Brain microvascular endothelial cell (primary cell): ENCODE measurements around the gene PACSIN2.

Source experiments
- DNase-seq: peaks from one replicate; pipeline ENCODE4 v3.0.0-alpha.2; 2020
- H3K27ac ChIP-seq: fragments of 250-450 bp; sonication (Bioruptor Pico); 2 replicates; pipeline ENCODE4 v1.5.1; 2020; ENCODE audit warnings: mild to moderate bottlenecking, moderate library complexity
- H3K27me3 ChIP-seq: fragments of 250-450 bp; sonication (Bioruptor Pico); replicated peaks from 2 replicates; pipeline ENCODE4 v1.5.1; 2020; ENCODE audit warnings: mild to moderate bottlenecking
- H3K36me3 ChIP-seq: fragments of 250-450 bp; sonication (Bioruptor Pico); replicated peaks from 2 replicates; pipeline ENCODE4 v1.5.1; 2020; ENCODE audit warnings: mild to moderate bottlenecking
- H3K4me3 ChIP-seq: 2 replicates; pipeline ENCODE4 v1.5.1; 2011; ENCODE audit warnings: low read depth, mild to moderate bottlenecking, control low read depth, low read length, moderate library complexity
- CTCF ChIP-seq: IDR thresholded peaks from 2 replicates; pipeline ENCODE4 v1.5.1; 2011; ENCODE audit warnings: low read depth, mild to moderate bottlenecking, moderate library complexity, low read length, control low read depth, inconsistent platforms; ENCODE audit errors: missing control alignments
- in situ Hi-C: cut with HindIII; loops from 2 replicates; pipeline ENCODE4 v1.10.0; 2017; ENCODE audit warnings: low sequenced_read_pairs, low pct_ligation_motif_present

PACSIN2 gene

GRCh38 chr22:43008921-43009320 lies 6.0 kb downstream of the PACSIN2 start:
- in situ Hi-C loops: no loop called here
- DNase-seq: no peak
- no peak overlapping the region for H3K4me3 ChIP-seq
- H3K27ac ChIP-seq: no peak overlapping the region
- TF ChIP-seq CTCF: no peak
- no peaks in the 10 kb centered on the region for H3K27me3 ChIP-seq
- no peaks in the 10 kb centered on the region for H3K36me3 ChIP-seq

GRCh38 chr22:43008509-43008908 lies 6.4 kb downstream of the PACSIN2 start:
- no peak for TF ChIP-seq CTCF
- no peaks in the 10 kb centered on the region for H3K27me3 ChIP-seq
- in situ Hi-C loops: no loop called here
- no peaks in the 10 kb centered on the region for H3K36me3 ChIP-seq
- H3K4me3 ChIP-seq: no peak overlapping the region
- no peak for DNase-seq
- no peak overlapping the region for H3K27ac ChIP-seq

GRCh38 chr22:43007519-43008102 lies 7.3 kb downstream of the PACSIN2 start:
- Histone ChIP-seq H3K36me3 (no peaks in the 10 kb centered on the region), H3K27me3 (no peaks in the 10 kb centered on the region), H3K4me3 (no peak overlapping the region), H3K27ac (no peak overlapping the region)
- peak; percentile 68 for DNase-seq
- TF ChIP-seq CTCF: no peak
- in situ Hi-C loops: no loop called here

- no peak overlapping the region for H3K4me3 ChIP-seq
- TF ChIP-seq CTCF: no peak
- H3K27ac ChIP-seq: no peak overlapping the region
- DNase-seq: no peak
- H3K36me3 ChIP-seq: no peaks in the 10 kb centered on the region
- in situ Hi-C loops: no loop called here
- no peaks in the 10 kb centered on the region for H3K27me3 ChIP-seq
Observed at GRCh38 chr22:43006753-43007152, 8.2 kb downstream of the PACSIN2 start.

GRCh38 chr22:43006016-43006505 lies 8.9 kb downstream of the PACSIN2 start:
- in situ Hi-C loops: no loop called here
- TF ChIP-seq CTCF: no peak
- no peaks in the 10 kb centered on the region for H3K36me3 ChIP-seq

GRCh38 chr22:43005106-43005505 lies 9.8 kb downstream of the PACSIN2 start:
- in situ Hi-C loops: no loop called here

More at GRCh38 chr22:43006016-43006505, 8.9 kb downstream of the PACSIN2 start:
- DNase-seq: no peak
- Histone ChIP-seq H3K27ac (no peak overlapping the region), H3K4me3 (no peak overlapping the region), H3K27me3 (no peaks in the 10 kb centered on the region)

More at GRCh38 chr22:43005106-43005505, 9.8 kb downstream of the PACSIN2 start:
- no peak overlapping the region for H3K4me3 ChIP-seq
- H3K27me3 ChIP-seq: no peaks in the 10 kb centered on the region
- no peak for TF ChIP-seq CTCF
- no peaks in the 10 kb centered on the region for H3K36me3 ChIP-seq
- no peak for DNase-seq
- H3K27ac ChIP-seq: no peak overlapping the region
